HG03520 (cell line): ENCODE measurements around the gene CCNB1IP1.
A peak's percentile ranks its signal among the peaks of the same experiment; 100 is the strongest.
"Not testable (repeated sequence)": the region's sequence is repeated elsewhere in the genome, so short reads cannot be mapped to it uniquely, and the experiment has no call there.

Experiments used
- ATAC-seq: cut with Tn5 transposase; IDR thresholded peaks from one replicate; pipeline ENCODE4 v1.9.1; 2021; ENCODE audit warnings: mild to moderate bottlenecking, moderate library complexity; ENCODE audit not compliant: unreplicated experiment

The CCNB1IP1 gene

DNA sequence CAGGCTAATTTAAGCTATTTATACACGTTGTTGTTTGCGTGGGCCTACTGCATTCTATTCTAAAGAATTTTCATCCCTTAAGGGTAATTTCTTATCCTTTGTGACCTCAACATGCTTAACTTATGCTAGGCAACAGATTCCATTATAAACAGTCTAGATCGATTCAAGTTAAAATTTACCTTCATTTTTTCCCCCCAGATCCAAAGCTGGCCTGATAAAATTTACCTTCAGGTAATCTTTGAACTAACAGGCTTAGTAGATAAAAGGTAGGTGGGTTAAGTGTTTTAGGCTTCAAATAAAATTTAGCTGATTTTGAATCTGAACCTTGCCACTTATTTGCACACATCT lies 389 bp upstream of the CCNB1IP1 start:
- ATAC-seq, result no peak

DNA sequence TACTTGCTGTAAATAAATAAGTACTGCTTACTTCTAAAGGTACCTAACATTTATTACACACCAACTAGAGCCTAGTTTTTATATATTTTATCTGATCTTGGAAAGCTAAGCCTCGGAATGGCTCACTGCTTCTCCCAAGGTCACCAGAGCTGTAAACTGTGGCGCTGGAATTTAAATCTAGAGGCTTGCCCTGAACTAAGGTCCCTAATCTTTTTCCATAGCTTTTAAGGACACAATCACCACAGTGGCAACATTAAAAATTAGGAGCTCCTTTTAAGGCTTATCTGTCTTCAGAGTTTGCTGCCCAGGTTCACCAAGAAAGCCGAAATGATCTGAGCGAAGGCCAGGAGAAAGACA lies 670 bp downstream of the CCNB1IP1 start:
- ATAC-seq, result no peak

DNA sequence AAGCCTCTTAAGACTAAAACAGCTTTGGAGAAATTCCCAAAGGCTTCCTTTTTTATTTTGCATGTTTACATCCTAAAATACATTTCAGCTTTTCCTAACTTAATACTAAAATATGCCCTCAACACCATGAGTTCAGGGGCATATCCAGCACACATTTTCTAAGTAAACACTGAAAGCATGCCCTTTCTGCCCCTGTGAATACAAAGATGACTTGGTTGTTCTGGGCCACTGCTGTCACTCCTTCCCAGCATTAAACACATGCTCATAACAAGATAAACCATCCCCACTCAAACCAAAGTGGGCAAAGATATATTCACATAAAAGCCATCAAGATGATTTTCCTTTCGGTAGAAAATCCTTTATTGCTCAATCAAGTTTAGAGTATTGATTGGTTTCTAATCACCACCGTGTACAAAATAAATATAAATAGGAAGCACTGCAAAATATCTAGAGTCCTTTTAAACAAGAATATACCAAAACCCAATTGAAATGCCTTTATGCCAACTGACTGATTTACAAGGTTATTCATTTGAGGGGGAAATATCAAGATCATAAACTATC lies 1.9 kb downstream of the CCNB1IP1 start:
- no peak for ATAC-seq

DNA sequence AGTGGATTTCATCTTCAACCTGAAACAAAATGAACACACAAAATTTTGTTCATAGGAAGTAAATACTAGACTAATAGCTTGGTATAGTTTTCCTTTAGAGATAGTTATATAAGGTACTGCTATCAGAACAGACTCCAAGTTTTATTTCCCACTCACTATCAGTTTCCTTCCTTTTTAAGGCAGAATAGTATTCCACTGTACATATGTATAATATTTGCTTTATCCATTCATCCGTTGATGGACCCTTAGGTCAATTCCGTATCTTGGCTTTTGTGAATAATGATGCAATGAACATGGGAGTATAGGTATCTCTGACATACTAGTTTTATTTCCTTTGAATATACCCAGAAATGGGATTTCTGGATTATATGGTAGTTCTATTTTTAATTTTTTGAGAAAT lies 3.7 kb downstream of the CCNB1IP1 start:
- ATAC-seq, result no peak

DNA sequence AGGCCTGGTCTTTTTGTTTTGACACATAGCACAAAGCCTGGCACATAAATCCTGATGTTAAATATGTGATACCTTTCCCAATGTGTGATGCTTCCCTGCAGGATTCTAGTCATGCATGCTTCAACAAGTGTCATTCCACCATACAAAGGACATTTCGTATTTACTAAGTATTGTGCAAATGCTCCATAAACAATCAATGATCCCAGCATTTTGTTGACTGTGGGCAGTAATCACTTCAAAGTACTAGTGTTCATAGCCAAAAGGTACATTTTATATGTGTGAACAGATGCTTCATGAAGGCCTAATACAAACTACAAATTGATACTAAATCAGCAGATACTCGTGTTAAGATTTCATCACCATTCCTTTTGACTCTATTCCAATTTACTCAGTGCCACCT lies 4.4 kb downstream of the CCNB1IP1 start:
- ATAC-seq, result no peak

DNA sequence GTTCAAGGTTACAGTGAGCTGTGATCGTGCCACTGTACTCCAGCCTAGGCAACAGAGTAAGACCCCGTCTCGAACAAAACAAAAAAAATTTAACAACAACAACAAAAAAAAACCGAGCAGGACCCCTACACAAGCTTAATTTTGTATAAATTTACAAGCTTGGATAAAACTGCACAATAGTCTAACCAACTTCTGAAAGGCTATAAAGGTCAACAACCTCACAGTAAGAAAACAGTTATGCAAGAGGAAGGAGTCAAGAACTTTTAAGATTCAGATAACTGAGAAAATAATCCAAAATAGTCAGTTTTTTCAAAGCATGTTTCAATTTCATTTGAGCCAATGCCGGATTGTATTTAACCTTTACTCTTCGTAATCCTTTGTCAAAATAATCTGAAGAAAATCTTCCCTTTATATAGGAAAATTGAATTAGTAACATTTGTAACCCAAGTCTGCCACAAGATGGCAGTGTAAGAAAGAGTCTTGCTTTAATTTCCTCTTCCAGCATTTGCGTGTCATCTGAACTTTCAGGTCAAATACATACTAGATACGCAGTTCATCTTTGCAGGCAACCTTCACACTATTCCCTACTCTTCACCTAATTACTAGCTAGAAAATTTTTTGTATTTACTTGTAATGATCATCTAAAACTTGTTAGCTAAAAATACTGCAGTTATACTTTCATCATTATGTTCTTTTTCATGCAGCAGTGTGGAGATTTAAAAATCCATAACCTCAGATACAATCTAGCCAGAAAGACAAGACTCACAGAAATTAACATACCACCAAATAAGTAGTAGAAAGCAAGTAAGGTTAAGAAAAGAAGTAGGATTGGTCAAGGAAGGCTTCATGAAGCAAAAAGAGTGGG lies 5.8 kb downstream of the CCNB1IP1 start:
- ATAC-seq, result no peak

DNA sequence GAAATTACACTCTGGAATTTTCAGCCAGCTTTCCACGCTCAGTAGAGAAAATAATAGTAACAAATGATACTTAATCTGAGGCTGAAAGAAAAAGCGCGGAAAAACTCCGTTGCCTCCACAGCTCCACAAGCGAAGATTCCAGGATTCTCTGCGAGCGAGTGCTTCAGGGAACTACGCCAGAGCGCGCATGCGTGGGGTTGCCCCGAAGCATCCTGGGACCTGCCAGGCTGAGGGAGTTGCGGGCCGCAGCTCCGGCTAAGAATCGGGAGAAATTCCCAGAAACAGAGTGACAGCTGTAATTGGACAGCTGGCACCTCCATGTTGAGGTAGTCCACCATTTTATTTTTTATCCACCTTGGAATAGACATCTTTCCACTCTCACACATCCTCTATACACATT lies 15.4 kb downstream of the CCNB1IP1 start:
- no peak for ATAC-seq

DNA sequence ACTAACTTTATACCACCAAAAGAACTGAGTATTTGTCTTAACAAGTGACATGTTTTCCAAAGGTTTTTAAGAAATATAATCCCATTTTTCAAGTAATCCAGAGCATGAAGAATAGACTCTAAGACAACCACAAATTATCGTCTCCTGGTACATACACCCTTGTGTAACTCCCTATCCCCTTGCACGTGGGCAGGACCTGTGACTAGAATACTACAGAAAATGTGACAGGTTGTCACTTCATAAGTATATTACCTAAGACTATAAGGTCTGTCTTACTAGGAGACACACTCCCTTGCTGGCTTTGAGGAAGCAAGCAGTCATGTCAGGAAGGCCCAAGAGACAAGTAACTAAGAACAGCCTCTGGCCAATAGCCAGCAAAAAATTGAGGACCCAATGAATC lies 19.1 kb downstream of the CCNB1IP1 start:
- no peak for ATAC-seq

DNA sequence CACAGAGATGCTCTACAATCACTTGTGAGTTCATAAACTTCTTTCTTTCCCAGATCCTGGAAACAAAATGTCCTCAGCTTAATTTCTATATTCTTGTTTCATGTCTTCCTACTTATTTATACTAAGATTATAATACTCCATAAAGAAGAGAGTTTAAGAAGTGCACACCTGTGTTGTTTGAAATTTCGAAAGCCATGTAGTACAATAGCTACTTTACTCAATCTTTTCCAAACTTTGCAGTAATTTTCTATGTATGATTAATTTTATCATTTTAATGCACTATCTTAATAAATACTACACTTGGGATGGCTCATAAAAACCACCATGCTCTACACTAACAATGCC lies 27.0 kb downstream of the CCNB1IP1 start:
- ATAC-seq, result peak; percentile 17

DNA sequence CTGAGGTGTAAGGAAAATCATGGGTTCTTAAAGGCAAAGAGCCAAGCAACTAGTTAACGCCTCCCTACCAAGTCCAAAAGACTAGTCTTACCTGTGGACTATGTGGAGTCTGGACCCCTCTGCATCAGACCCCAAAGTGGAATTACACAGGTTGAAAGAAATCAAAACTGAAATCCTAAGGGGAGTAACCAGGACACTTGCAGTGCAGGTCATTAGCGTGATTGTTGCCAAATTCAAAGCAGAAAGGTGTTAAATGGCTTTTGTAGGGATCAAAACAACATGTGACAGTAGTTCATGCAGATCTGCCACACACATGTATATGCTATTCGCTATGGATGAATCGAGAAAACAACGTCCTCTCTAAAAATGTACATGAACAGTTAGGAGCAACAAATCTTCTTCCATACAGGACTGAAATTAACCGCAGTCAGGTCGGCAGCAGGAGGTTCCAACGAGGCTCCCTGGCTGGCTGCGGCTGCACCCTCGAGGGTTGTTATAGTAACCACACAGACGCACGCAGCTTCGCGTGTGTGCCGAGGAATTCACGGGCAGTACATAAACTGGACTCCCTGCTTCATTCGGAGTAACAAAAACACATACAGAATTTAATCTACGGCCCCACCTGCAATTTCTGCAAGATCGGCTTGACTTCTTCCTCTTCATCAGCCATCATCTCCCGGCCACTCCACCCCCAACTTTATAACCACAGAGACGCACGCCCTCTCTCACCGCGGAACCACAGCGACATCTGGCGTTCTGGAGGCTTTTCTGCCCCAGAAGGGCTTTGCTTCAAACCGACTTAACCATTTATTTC lies 27.6 kb downstream of the CCNB1IP1 start, which contains the start of gene TTC5:
TSS of gene TTC5 (minus strand) at position 687 of the 814 bp plus-strand sequence. CDS start at position 673, 14 bp downstream.
- ATAC-seq, result peak; percentile 93

DNA sequence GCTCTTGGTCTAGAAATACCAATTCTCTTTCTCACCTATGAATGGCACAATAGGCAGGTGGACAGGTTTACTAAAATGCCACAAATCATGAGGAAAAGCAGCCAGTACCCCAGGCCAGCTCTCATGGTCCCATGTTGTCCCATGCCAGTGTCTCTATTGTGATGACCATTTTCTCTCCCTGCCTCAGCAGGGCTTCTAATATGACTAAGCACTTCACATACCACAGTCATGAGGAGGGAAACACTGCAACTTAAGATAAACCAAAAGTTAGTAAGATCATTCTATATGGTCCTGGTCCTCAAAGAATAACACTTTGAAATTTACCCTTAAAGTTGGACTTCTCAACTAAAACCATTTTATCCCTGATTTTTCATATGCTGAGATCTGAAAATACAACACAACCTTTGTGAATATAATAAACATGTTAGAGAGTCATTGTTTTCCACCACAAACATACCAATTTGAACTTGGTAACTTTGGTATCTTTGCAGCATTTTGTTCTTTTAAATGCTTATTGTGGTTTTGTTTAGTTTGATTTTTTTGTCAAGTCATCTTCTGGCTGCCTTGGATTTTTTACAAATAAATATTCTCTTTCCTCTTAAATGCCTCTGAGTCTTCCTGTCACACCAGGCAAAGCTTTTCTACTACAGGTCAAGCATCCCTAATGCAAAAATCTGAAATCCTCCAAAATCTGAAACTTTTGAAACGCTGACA lies 30.9 kb downstream of the CCNB1IP1 start:
- no peak for ATAC-seq

DNA sequence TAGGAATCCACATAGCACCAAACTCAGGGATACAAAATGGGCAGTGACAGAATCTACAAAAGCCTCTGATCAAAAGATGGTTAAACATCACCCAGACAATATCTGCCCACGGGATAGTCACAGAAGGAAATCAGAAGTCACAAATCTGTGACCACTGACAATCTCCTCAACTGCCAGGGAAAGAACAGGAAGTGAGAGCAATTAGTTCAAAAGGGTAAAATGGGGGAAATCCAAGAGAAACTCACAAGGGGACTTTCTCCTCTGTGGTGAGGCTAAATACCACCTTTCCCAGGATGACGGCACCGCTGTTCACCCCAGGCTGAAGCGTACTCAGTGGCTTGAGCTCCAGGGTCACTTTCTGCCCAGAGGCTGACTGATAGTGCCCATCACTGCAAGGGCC lies 38.0 kb downstream of the CCNB1IP1 start:
- peak; percentile 70 for ATAC-seq

DNA sequence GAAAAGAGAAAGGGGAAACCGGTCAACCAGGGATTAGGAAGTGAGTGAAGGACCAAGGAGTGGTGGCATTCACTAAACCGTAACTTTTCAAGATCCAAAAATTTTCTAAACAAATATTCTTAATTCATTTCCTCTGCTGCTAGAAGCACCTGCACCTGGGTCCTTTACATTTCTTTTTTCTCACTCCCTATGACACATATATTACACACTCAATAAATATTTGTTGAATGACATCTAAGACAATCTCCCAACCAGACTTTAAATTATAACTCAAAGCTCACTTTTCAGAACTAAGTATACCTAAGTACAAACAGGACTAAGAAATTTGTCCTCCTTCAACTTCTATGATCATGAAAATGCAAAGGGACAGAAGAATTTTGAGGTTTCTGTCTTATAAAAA lies 38.4 kb downstream of the CCNB1IP1 start:
- ATAC-seq, result no peak

DNA sequence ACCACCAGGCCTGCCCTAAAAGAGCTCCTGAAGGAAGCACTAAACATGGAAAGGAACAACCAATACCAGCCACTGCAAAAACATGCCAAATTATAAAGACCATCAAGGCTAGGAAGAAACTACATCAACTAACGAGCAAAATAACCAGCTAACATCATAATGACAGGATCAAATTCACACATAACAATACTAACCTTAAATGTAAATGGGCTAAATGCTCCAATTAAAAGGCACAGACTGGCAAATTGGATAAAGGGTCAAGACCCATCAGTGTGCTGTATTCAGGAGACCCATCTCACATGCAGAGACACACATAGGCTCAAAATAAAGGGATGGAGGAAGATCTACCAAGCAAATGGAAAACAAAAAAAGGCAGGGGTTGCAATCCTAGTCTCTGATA lies 51.1 kb downstream of the CCNB1IP1 start:
- ATAC-seq, result not testable (repeated sequence)

DNA sequence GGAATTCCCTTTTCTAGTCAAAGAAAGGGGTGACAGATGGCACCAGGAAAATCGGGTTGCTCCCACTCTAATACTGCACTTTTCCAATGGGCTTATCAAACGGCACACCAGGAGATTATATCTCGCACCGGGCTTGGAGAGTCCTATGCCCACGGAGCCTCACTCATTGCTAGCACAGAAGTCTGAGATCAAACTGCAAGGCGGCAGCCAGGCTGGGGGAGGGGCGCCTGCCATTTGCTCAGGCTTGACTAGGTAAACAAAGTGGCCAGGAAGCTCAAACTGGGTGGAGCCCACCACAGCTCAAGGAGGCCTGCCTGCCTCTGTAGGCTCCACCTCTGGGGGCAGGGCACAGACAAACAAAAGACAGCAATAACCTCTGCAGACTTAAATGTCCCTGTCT lies 52.8 kb downstream of the CCNB1IP1 start:
- not testable (repeated sequence) for ATAC-seq

DNA sequence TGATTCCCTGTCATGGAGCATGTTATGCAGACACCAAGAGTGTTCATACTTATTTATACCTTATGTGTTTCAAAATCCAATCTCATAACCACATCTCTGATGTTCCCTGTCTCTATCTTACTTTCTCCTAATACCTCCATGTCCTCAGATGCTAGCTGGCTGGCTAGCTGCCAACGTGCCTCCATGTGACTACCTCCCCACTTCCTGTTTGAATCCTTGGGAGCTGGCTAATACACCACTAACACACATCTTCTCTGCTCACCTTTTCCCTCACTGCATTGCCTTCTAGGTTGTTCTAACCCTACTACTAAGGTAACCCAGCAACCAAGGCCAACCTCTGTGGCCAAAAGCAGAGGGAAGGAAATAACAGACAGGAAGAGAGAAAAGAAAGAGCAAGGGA lies 54.7 kb downstream of the CCNB1IP1 start:
- ATAC-seq, result no peak

DNA sequence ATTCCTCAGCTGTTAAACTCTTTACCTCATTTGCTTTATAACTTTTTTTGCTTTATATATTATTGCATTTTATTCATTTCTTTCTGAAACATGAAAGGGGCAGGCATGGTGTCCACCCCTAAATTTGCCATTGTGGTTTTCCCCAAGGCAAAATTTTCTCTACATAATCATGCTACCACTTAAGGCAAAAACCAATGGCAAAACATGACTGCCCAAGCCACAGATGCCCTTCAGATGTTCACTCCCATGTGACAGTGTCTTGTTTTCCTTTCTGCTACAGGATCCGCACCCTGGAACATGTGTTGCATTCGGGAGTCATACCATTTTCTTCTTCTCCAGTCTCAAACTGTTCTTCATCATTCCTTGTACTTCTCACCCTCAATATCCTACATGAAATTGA lies 55.7 kb downstream of the CCNB1IP1 start:
- ATAC-seq, result no peak

DNA sequence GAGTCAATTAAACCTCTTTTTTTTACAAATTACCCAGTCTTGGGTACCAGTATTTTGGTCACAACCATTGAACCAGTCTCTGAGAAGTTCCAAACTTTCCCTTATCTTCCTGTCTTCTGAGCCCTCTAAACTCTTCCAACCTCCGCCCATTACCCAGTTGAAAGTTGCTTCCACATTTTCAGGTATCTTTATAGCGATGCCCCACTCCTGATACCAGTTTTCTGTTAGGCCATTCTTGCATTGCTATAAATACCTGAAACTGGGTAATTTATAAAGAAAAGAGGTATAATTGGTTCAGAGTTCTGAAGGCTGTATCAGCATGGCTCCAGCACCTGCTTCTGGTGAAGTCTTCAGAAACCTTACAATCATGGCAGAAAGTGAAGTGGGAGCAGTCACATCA lies 59.0 kb downstream of the CCNB1IP1 start:
- ATAC-seq, result no peak

DNA sequence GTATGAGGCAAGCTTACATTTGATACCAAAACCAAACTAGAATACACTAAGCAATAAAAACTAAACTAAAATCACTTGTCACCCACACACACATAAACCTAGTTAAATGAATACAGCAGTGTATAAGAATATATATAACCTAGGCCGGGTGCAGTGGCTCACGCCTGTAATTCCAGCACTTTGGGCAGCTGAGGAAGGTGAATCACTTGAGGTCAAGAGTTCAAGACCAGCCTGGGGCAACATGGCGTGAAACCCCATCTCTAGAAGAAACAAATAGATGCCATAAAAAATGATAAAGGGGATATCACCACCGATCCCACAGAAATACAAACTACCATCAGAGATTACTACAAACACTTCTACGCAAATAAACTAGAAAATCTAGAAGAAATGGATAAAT lies 68.7 kb downstream of the CCNB1IP1 start:
- not testable (repeated sequence) for ATAC-seq

DNA sequence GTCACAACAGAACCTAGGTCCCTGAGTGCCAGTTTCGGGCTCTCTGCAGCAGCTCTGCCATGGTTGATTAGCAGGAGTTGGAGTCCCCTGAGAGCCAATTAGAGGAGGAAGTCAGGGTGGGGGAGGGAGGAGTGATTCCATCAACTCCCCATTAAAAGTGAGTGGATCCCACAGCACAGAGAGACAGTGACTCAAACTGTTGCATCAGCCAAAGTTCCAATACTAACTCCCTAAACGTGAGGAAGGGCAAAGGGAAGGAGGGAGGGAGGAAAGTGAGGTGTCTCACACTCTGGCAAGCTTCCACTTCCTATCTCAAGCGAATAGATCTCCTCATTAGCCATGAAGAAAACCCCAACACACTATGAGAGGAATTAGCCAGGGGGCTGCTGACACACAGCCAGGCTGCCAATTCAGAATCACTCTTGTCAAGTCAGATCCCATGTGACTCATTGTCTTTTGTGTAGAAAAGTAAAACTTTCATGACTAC lies 70.4 kb downstream of the CCNB1IP1 start:
- ATAC-seq, result no peak
